ENCODE measurements around the gene PHACTR1. TPM values are rescaled to one million over a fixed set of nuclear protein-coding genes. Genes with fewer than 3 reads are reported as not detected.

The PHACTR1 gene
- total RNA-seq, 1 donor, result 0.43 TPM

DNA sequence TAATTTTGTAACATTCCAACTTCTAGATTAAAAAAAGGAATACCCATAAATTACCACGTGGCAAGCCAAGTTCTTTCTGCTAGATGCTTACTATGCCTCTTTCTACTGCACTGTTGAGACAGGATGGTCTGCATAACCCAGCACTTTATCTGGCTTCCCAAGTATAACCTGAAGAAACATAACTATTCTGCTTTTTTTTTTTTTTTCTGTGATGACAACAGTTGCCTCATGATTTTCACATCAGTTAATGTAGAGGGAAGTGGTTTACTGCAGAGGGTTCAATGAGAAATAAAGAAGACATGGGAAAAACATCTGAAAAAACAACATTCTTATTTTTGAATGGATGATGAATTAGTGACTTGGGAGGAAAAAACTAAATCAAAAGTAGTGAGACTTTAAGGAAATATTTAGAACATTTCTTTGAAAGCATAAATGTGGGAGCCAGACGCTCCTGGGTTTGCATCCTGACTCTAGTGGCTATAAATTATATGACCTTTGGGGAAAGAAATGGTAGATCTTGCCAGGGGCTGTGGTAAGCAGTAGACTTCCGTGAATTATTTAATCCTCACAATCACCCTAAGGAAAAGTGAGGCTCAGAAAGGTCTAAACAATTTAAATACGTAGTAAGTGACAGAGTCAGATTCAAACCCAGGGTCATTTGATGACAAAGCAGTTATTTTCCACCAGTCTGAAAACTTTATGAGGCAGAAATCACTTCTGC is 230.7 kb downstream of the PHACTR1 start:
- TF ChIP-seq, protein P1, sequence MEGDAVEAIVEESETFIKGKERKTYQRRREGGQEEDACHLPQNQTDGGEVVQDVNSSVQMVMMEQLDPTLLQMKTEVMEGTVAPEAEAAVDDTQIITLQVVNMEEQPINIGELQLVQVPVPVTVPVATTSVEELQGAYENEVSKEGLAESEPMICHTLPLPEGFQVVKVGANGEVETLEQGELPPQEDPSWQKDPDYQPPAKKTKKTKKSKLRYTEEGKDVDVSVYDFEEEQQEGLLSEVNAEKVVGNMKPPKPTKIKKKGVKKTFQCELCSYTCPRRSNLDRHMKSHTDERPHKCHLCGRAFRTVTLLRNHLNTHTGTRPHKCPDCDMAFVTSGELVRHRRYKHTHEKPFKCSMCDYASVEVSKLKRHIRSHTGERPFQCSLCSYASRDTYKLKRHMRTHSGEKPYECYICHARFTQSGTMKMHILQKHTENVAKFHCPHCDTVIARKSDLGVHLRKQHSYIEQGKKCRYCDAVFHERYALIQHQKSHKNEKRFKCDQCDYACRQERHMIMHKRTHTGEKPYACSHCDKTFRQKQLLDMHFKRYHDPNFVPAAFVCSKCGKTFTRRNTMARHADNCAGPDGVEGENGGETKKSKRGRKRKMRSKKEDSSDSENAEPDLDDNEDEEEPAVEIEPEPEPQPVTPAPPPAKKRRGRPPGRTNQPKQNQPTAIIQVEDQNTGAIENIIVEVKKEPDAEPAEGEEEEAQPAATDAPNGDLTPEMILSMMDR (IDR thresholded peaks at IDR 0.05; ENCODE audit: insufficient read depth, low read depth, low read length), result no peak
- no peak overlapping the region for H3K4me3 ChIP-seq (ENCODE audit: low read depth, low read length)
- DNase-seq (ENCODE audit: low read depth), result no peak

DNA sequence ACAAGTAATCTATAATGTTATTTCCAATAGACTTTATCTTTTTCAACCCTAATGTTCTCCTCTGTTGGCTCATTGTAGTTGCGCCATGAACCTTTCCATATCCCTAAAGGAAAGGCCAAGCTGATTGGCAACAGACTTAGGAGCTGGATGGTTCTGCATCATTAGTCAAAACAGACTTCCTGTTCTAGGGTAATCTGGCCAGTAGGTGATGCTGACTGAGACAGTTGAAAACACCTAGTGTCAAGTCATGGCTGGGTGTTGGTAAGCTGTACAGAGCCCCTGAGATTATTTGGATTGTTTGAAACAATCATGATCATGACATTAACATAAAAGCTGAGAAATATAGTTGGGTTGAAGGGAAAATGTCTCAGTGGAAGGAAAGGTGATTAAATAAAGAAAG is 231.4 kb downstream of the PHACTR1 start:
- no peak for DNase-seq (ENCODE audit: low read depth)
- TF ChIP-seq, protein P1 (IDR thresholded peaks at IDR 0.05; ENCODE audit: insufficient read depth, low read depth, low read length), result no peak
- H3K4me3 ChIP-seq (ENCODE audit: low read depth, low read length), result no peak overlapping the region

DNA sequence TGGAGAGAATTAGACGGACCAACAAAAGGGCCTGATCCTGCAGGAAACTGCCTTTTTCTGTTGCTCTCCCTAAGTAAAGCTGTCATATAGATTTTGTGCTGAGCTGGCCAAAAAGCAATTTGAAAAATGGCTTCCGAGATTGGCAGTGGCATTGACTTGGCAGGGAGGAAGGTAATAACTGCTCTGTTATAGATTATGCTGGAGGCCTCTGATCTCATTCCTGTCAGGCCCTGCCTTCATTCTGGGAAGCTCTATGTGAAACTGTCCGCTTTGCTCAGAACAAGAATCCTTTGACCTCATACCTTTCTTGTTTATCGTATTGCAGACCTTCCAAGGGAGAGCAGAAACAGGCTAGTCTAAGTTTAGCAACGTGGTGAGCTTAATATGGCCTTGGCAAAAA is 234.4 kb downstream of the PHACTR1 start:
- DNase-seq (ENCODE audit: low read depth), result no peak
- H3K4me3 ChIP-seq (ENCODE audit: low read depth, low read length), result no peak overlapping the region
- TF ChIP-seq, protein P1 (IDR thresholded peaks at IDR 0.05; ENCODE audit: insufficient read depth, low read depth, low read length), result no peak

DNA sequence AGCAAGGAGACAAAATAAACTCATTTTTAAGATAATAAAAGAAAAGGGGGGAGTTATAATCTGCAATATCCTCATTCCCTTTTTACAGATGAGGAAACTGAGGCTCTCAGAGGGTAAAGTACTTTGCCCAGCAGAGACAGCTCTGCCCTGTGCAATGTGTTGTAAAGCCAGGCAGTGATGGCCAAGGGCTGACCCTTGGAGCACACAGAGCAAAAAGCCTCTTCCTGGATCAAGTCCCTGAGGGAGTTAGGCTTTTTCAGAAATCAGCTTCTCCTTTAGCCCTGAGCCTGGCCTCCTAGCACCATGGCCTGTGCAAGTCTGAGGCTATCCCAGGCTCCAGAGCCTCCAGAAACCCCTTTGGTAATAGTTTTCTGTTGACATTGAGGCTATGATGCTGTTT is 234.8 kb downstream of the PHACTR1 start:
- TF ChIP-seq, protein P1 (IDR thresholded peaks at IDR 0.05; ENCODE audit: insufficient read depth, low read depth, low read length), result no peak
- DNase-seq (ENCODE audit: low read depth), result no peak
- H3K4me3 ChIP-seq (ENCODE audit: low read depth, low read length), result no peak overlapping the region

DNA sequence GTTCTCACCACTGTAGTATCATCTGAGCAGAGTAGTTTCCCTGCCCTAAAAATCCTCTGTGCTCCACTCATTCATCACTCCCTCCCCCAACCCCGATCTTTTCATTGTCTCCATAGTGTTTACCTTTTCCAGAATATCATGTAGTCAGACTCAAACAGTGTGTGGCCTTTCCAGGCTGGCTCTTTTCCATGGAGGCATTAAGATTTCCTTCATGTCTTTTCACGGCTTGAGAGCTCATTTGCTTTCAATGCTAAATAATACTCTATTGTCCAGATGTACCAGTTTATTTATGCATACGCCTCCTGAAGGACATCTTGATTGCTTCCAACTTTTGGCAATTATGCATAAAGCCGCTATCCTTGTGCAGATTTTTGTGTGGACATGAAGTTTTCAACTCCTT is 235.8 kb downstream of the PHACTR1 start:
- TF ChIP-seq, protein P1 (IDR thresholded peaks at IDR 0.05; ENCODE audit: insufficient read depth, low read depth, low read length), result no peak
- H3K4me3 ChIP-seq (ENCODE audit: low read depth, low read length), result no peak overlapping the region
- no peak for DNase-seq (ENCODE audit: low read depth)

DNA sequence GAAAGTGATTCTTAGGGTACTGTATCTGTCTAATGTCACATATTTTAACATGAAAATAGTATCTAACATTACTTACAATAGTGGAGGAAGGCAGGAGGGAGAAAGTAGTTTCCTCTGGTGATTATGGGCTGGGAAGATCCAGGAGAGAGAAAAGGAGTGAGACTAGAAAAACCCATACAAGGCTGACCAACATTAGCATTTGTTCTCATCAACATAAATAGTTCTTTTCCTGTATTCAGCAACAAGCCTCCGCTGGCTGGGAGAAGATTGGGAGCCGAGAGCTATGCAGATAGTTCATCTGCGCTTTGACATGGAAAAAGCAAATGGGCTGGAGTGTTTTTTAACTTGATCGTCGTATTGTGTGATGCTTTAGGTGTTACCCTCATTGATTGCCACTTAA is 239.4 kb downstream of the PHACTR1 start:
- DNase-seq (ENCODE audit: low read depth), result no peak
- H3K4me3 ChIP-seq (ENCODE audit: low read depth, low read length), result no peak overlapping the region
- TF ChIP-seq, protein P1 (IDR thresholded peaks at IDR 0.05; ENCODE audit: insufficient read depth, low read depth, low read length), result no peak

DNA sequence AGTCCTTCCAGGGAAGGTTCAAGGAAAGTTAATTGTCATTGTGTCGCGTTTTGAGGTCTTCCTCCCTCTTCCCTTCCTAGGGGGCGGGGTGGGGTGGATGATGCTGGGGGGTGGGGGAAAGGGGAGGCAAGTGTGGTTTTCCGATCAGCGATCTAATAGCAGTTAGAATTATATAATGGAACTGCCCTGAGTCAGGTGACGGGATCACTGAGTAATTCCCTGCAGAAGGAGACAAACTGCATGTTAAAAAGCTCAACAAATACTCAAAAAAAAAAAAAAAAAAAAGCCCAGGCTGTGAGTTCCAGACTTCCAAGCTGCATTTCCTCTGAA is 240.4 kb downstream of the PHACTR1 start:
- DNase-seq (ENCODE audit: low read depth), result no peak

More for the DNA sequence above, 240.4 kb downstream of the PHACTR1 start:
- H3K4me3 ChIP-seq (ENCODE audit: low read depth, low read length), result peak overlapping the region; percentile 70
- TF ChIP-seq, protein P1 (IDR thresholded peaks at IDR 0.05; ENCODE audit: insufficient read depth, low read depth, low read length), result no peak
